GM12878 (cell line): ENCODE measurements around the gene ARHGEF16. TPM values are rescaled to one million over a fixed set of nuclear protein-coding genes. Genes with fewer than 3 reads are reported as not detected.
A peak's percentile ranks its signal among the peaks of the same experiment; 100 is the strongest.

Experiments used
- ATAC-seq: fragments of 200-7000 bp; cut with Tn5 transposase; 3 replicates; pipeline ENCODE4 v1.9.1; 2020; ENCODE audit warnings: mild to moderate bottlenecking, moderate library complexity
- BruUV-seq: library from RNA; stranded (reverse); fragments of 400-500 nt; replicated peaks from 2 replicates; lab custom pipeline; 2021; lab: Mats Ljungman, UMichigan
- CTCF ChIA-PET: fragments of 300-600 bp; sonication (Branson Sonifier 250); formaldehyde crosslinking; extraction: SDS; loops from one replicate; lab custom pipeline; 2021; ENCODE audit warnings: inconsistent platforms; lab: Yijun Ruan, JAX
- POLR2A ChIA-PET: fragments of 350-600 bp; formaldehyde crosslinking; extraction: SDS; loops from one replicate; lab custom pipeline; 2021; ENCODE audit warnings: inconsistent platforms; lab: Charles Lee
- RAD21 ChIA-PET: fragments of 300-600 bp; sonication (Branson Sonifier 250); formaldehyde crosslinking; loops from one replicate; lab custom pipeline; 2023; ENCODE audit warnings: antibody characterized with exemption; ENCODE audit not compliant: unreplicated experiment; lab: Charles Lee
- SMC1A ChIA-PET: fragments of 300-600 bp; sonication (Branson Sonifier 250); formaldehyde crosslinking; loops from one replicate; lab custom pipeline; 2023; ENCODE audit not compliant: unreplicated experiment, uncharacterized antibody; lab: Charles Lee
- DNase-seq: peaks from one replicate; pipeline ENCODE4 v3.0.0-alpha.2; 2011; ENCODE audit warnings: low read depth, low spot score
- FAIRE-seq: peaks from 3 replicates; lab custom pipeline; 2011; peaks lifted over from hg19 to GRCh38; lab: Jason Lieb, UNC
- H2AFZ ChIP-seq: 2 replicates; pipeline ENCODE4 v1.6.0; 2011; ENCODE audit warnings: low read depth, low read length, control low read depth; ENCODE audit not compliant: control insufficient read depth
- H3K27ac ChIP-seq: 2 replicates; pipeline ENCODE4 v1.5.1; 2011; ENCODE audit warnings: control low read depth; ENCODE audit not compliant: control insufficient read depth, insufficient read depth
- H3K27me3 ChIP-seq, 2 experiments: replicated peaks in 1 of 2; 2 replicates each; pipeline versions ENCODE4 v1.6.0 to v1.6.1; 2011; ENCODE audit warnings: low read length in 1 of 2; ENCODE audit not compliant: control insufficient read depth in 2 of 2, insufficient read depth in 2 of 2
- H3K36me3 ChIP-seq, 2 experiments: 2 replicates each; pipeline ENCODE4 v1.5.1; 2011; ENCODE audit warnings: low read length in 1 of 2; ENCODE audit not compliant: control insufficient read depth in 2 of 2, insufficient read depth in 2 of 2
- H3K4me1 ChIP-seq: 2 replicates; pipeline ENCODE4 v1.6.1; 2011; ENCODE audit warnings: mild to moderate bottlenecking, low read length, moderate library complexity, mixed read lengths; ENCODE audit not compliant: control insufficient read depth, insufficient read depth
- H3K4me2 ChIP-seq: 2 replicates; pipeline ENCODE4 v1.6.0; 2011; ENCODE audit warnings: control low read depth; ENCODE audit not compliant: control insufficient read depth, insufficient read depth
- H3K4me3 ChIP-seq: fragments of 200-600 bp; sonication (generic); 2 replicates; pipeline ENCODE4 v1.5.1; 2016
- H3K79me2 ChIP-seq: 2 replicates; pipeline ENCODE4 v1.6.0; 2011; ENCODE audit warnings: low read length; ENCODE audit not compliant: control insufficient read depth, insufficient read depth
- H3K9ac ChIP-seq: 2 replicates; pipeline ENCODE4 v1.8.0; 2011; ENCODE audit warnings: low read length, control low read depth, mixed read lengths; ENCODE audit not compliant: control insufficient read depth, insufficient read depth
- H3K9me3 ChIP-seq: replicated peaks from 3 replicates; pipeline ENCODE4 v1.5.1; 2011; ENCODE audit warnings: mild to moderate bottlenecking, low read length; ENCODE audit not compliant: control insufficient read depth, insufficient read depth
- H4K20me1 ChIP-seq: 2 replicates; pipeline ENCODE4 v1.6.0; 2011; ENCODE audit not compliant: control insufficient read depth, insufficient read depth
- BCL11A ChIP-seq: IDR thresholded peaks from 2 replicates; pipeline ENCODE4 v1.6.1; 2011; ENCODE audit warnings: low read depth, low read length
- DPF2 ChIP-seq: fragments of 450-650 bp; IDR thresholded peaks from 2 replicates; pipeline ENCODE4 v1.6.1; 2017; ENCODE audit warnings: mild to moderate bottlenecking
- WGBS: methylation state at CpG from one replicate; pipeline ENCODE4 v1.1.6; 2016; ENCODE audit warnings: low lambda C conversion rate; ENCODE audit not compliant: insufficient replicate concordance, insufficient coverage; ENCODE audit errors: missing lambda C conversion rate; 5-methylcytosine and 5-hydroxymethylcytosine counted together
- in situ Hi-C: fragments of 300-500 bp; cut with MboI; formaldehyde crosslinking; loops from 9 replicates; pipeline ENCODE4 v1.14.3; 2018; ENCODE audit warnings: mixed read lengths
- intact Hi-C: fragments of 100-400 bp; cut with micrococcal nuclease; formaldehyde crosslinking; loops from one replicate; pipeline ENCODE4 v1.14.2; 2022; ENCODE audit not compliant: unreplicated experiment
- polyA plus RNA-seq, 11 experiments: library from polyadenylated mRNA; depleted of rRNA in 4 of 11; unstranded in 6 of 11; stranded (reverse) in 5 of 11; fragments of >200 nt; fragmentation: Nextera tagmentation in 4 of 11; fragmentation: Illumina TruSeq in 1 of 11; extraction: Ambion mirVana in 4 of 11; extraction: Trizol in 1 of 11; gene quantifications; 1 replicate in 1 of 11; 2 replicates in 10 of 11; pipeline versions ENCODE4 v1.2.1 to v1.2.3, GENCODE V29; 2011 to 2016; ENCODE audit warnings: inconsistent platforms in 2 of 11, missing spikeins in 2 of 11, low read depth in 1 of 11
- total RNA-seq, 4 experiments: library from RNA; depleted of rRNA in 3 of 4; stranded (reverse); fragments of >200 nt in 3 of 4; fragmentation: Illumina TruSeq in 1 of 4; extraction: Trizol in 1 of 4; gene quantifications; 2 replicates each; pipeline versions ENCODE4 v1.2.1 to v1.2.3, GENCODE V29; 2013 to 2021
- TF ChIP-seq, protein P1 (sequence below): fragments of 450-650 bp; IDR thresholded peaks from 2 replicates; pipeline ENCODE4 v1.6.1; 2016; ENCODE audit warnings: mild to moderate bottlenecking
- TF ChIP-seq, protein P2 (sequence below): IDR thresholded peaks from 2 replicates; pipeline ENCODE4 v1.6.1; 2011; ENCODE audit warnings: mild to moderate bottlenecking, low read depth, low read length, moderate library complexity; ENCODE audit not compliant: insufficient replicate concordance
- TF ChIP-seq, protein P3 (sequence below), 3 experiments: IDR thresholded peaks in 2 of 3; conservative IDR thresholded peaks in 1 of 3; 2 replicates each; pipeline ENCODE4 v1.5.1; 2011; ENCODE audit warnings: low read depth in 3 of 3, low read length in 3 of 3, mild to moderate bottlenecking in 3 of 3, control low read depth in 2 of 3, moderate library complexity in 2 of 3, inconsistent platforms in 1 of 3, mixed read lengths in 1 of 3; ENCODE audit not compliant: control insufficient read depth in 2 of 3, insufficient read depth in 1 of 3; ENCODE audit errors: extremely low read depth in 1 of 3
- TF ChIP-seq, protein P4 (sequence below): IDR thresholded peaks from 2 replicates; pipeline ENCODE4 v1.6.1; 2012; ENCODE audit warnings: low read length, inconsistent platforms

The ARHGEF16 gene
- total and polyA plus RNA-seq, 10 of the 15 experiments (the other 5 are each of a cell fraction or from before 2014, with no cell fraction given): not detected

DNA sequence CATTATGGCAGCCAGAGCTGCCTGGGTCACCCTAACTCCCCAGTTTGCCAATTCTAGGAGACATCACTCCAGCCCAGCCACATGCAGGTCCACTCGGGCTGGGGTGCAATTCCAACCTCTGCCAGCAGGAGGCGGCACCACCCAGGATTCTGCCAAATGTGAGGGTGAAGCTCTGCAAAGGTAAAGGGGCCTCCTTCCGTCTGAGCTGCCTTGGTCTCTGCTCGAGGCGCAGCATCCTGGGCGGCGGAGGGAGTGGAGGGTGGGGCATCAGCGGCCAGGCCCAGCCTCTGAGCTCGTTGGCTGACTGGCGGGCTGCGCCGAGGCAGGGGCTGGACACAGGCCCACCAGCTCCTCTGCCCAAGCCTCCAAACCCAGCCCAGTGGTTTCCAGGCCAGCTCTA, 63.8 kb downstream of the ARHGEF16 start:
- no peaks in the 10 kb centered on the region for H3K4me1 ChIP-seq
- H3K79me2 ChIP-seq: no peaks in the 10 kb centered on the region
- BruUV-seq: no TSS peak
- no peaks in the 10 kb centered on the region for H3K9me3 ChIP-seq
- 75% methylated on average over 12 of the region's 12 CpGs for WGBS
- RAD21 ChIA-PET: no interaction called here
- H3K27me3 ChIP-seq: no peaks in the 10 kb centered on the region
- no peak overlapping the region for H3K9ac ChIP-seq
- no peak for FAIRE-seq
- intact Hi-C loops (no loop called here), in situ Hi-C loops (no loop called here)
- SMC1A ChIA-PET: no interaction called here
- no peak overlapping the region for H3K27ac ChIP-seq
- DNase-seq: no peak
- no peaks in the 10 kb centered on the region for H3K36me3 ChIP-seq
- H2AFZ ChIP-seq: no peak overlapping the region
- H3K4me3 ChIP-seq: no peak overlapping the region
- no peaks in the 10 kb centered on the region for H4K20me1 ChIP-seq
- CTCF ChIA-PET: interaction anchor here (1.2 kb wide), 1 partner anchor 241 kb away, joined by 4 read pairs; no protein-coding TSS in a partner anchor
- H3K4me2 ChIP-seq: no peak overlapping the region
- TF ChIP-seq, protein P1, sequence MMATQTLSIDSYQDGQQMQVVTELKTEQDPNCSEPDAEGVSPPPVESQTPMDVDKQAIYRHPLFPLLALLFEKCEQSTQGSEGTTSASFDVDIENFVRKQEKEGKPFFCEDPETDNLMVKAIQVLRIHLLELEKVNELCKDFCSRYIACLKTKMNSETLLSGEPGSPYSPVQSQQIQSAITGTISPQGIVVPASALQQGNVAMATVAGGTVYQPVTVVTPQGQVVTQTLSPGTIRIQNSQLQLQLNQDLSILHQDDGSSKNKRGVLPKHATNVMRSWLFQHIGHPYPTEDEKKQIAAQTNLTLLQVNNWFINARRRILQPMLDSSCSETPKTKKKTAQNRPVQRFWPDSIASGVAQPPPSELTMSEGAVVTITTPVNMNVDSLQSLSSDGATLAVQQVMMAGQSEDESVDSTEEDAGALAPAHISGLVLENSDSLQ: no peak
- TF ChIP-seq, protein P2, sequence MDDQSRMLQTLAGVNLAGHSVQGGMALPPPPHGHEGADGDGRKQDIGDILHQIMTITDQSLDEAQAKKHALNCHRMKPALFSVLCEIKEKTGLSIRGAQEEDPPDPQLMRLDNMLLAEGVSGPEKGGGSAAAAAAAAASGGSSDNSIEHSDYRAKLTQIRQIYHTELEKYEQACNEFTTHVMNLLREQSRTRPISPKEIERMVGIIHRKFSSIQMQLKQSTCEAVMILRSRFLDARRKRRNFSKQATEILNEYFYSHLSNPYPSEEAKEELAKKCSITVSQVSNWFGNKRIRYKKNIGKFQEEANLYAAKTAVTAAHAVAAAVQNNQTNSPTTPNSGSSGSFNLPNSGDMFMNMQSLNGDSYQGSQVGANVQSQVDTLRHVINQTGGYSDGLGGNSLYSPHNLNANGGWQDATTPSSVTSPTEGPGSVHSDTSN: no peak
- TF ChIP-seq BCL11A (no peak), DPF2 (no peak)
- TF ChIP-seq, protein P3, sequence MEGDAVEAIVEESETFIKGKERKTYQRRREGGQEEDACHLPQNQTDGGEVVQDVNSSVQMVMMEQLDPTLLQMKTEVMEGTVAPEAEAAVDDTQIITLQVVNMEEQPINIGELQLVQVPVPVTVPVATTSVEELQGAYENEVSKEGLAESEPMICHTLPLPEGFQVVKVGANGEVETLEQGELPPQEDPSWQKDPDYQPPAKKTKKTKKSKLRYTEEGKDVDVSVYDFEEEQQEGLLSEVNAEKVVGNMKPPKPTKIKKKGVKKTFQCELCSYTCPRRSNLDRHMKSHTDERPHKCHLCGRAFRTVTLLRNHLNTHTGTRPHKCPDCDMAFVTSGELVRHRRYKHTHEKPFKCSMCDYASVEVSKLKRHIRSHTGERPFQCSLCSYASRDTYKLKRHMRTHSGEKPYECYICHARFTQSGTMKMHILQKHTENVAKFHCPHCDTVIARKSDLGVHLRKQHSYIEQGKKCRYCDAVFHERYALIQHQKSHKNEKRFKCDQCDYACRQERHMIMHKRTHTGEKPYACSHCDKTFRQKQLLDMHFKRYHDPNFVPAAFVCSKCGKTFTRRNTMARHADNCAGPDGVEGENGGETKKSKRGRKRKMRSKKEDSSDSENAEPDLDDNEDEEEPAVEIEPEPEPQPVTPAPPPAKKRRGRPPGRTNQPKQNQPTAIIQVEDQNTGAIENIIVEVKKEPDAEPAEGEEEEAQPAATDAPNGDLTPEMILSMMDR (IDR thresholded peaks at IDR 0.05 in 2 of 3, conservative IDR thresholded peaks at IDR 0.05 in 1 of 3; ENCODE audit: control insufficient read depth in 2 of 3, extremely low read depth in 1 of 3, insufficient read depth in 1 of 3, low read depth in 3 of 3, low read length in 3 of 3): peak; percentile 28 to 76 (median 58)
- TF ChIP-seq, protein P4, sequence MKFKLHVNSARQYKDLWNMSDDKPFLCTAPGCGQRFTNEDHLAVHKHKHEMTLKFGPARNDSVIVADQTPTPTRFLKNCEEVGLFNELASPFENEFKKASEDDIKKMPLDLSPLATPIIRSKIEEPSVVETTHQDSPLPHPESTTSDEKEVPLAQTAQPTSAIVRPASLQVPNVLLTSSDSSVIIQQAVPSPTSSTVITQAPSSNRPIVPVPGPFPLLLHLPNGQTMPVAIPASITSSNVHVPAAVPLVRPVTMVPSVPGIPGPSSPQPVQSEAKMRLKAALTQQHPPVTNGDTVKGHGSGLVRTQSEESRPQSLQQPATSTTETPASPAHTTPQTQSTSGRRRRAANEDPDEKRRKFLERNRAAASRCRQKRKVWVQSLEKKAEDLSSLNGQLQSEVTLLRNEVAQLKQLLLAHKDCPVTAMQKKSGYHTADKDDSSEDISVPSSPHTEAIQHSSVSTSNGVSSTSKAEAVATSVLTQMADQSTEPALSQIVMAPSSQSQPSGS: no peak
- POLR2A ChIA-PET: no interaction called here
- ATAC-seq: no peak
